Mesenchymal stem cell (in vitro differentiated cells and primary cell): ENCODE results near the gene TOGARAM2.
A peak's percentile ranks its signal among the peaks of the same experiment; 100 is the strongest.
"Not testable (repeated sequence)": the region's sequence is repeated elsewhere in the genome, so short reads cannot be mapped to it uniquely, and the experiment has no call there.

Experiments used
- DNase-seq: peaks from one replicate; pipeline ENCODE4 v3.0.0-alpha.2; 2013
- H2AFZ ChIP-seq: one replicate; pipeline ENCODE4 v1.6.1; 2013; ENCODE audit warnings: low read depth, mild to moderate bottlenecking, control low read depth, inconsistent platforms, low read length, moderate library complexity
- H2AK5ac ChIP-seq: 2 replicates; pipeline ENCODE4 v1.6.1; 2013; ENCODE audit warnings: low read length, moderate library complexity, mild to moderate bottlenecking, inconsistent platforms; ENCODE audit not compliant: severe bottlenecking
- H2BK120ac ChIP-seq: one replicate; pipeline ENCODE4 v1.6.1; 2013; ENCODE audit warnings: low read depth, mild to moderate bottlenecking, inconsistent platforms, low read length, moderate library complexity
- H2BK12ac ChIP-seq, 2 experiments: one replicate each; pipeline ENCODE4 v1.6.1; 2013; ENCODE audit warnings: inconsistent platforms in 2 of 2, low read length in 2 of 2, mild to moderate bottlenecking in 2 of 2, moderate library complexity in 2 of 2, control low read depth in 1 of 2
- H2BK15ac ChIP-seq: one replicate; pipeline ENCODE4 v1.6.1; 2013; ENCODE audit warnings: mild to moderate bottlenecking, low read depth, inconsistent platforms; ENCODE audit not compliant: poor library complexity, severe bottlenecking
- H2BK5ac ChIP-seq: 2 replicates; pipeline ENCODE4 v1.6.1; 2013; ENCODE audit warnings: low read depth, mild to moderate bottlenecking, low read length, control low read depth, inconsistent platforms; ENCODE audit not compliant: poor library complexity, severe bottlenecking
- H3K14ac ChIP-seq, 2 experiments: one replicate each; pipeline ENCODE4 v1.6.1; 2013; ENCODE audit warnings: inconsistent platforms in 2 of 2, low read length in 2 of 2, control low read depth in 1 of 2, mild to moderate bottlenecking in 1 of 2, moderate library complexity in 1 of 2
- H3K18ac ChIP-seq, 2 experiments: one replicate each; pipeline ENCODE4 v1.6.1; 2013; ENCODE audit warnings: inconsistent platforms in 2 of 2, low read length in 2 of 2, control low read depth in 1 of 2, low read depth in 1 of 2, mild to moderate bottlenecking in 1 of 2
- H3K23ac ChIP-seq, 2 experiments: one replicate each; pipeline ENCODE4 v1.6.1; 2013; ENCODE audit warnings: inconsistent platforms in 2 of 2, low read length in 2 of 2, mild to moderate bottlenecking in 2 of 2, moderate library complexity in 2 of 2, control low read depth in 1 of 2
- H3K27ac ChIP-seq: 2 replicates; pipeline ENCODE4 v1.5.1; 2013; ENCODE audit warnings: mild to moderate bottlenecking, moderate library complexity, low read length, control low read depth, inconsistent platforms; ENCODE audit not compliant: poor library complexity, severe bottlenecking
- H3K27me3 ChIP-seq, 2 experiments: 2 replicates each; pipeline versions ENCODE4 v1.6.1 to v1.7.0; 2013; ENCODE audit warnings: low read length in 2 of 2, mild to moderate bottlenecking in 2 of 2, moderate library complexity in 2 of 2, control low read depth in 1 of 2, inconsistent platforms in 1 of 2; ENCODE audit not compliant: control insufficient read depth in 1 of 2, insufficient read depth in 1 of 2
- H3K36me3 ChIP-seq, 2 experiments: 2 replicates each; pipeline versions ENCODE4 v1.6.1 to v1.7.0; 2013; ENCODE audit warnings: low read length in 2 of 2, control low read depth in 1 of 2, inconsistent platforms in 1 of 2, low read depth in 1 of 2, mild to moderate bottlenecking in 1 of 2; ENCODE audit not compliant: insufficient read depth in 2 of 2, control insufficient read depth in 1 of 2
- H3K4ac ChIP-seq, 2 experiments: one replicate each; pipeline ENCODE4 v1.6.1; 2013; ENCODE audit warnings: inconsistent platforms in 2 of 2, low read length in 2 of 2, mild to moderate bottlenecking in 2 of 2, moderate library complexity in 2 of 2, control low read depth in 1 of 2, low read depth in 1 of 2
- H3K4me1 ChIP-seq: 2 replicates; pipeline ENCODE4 v1.6.1; 2013; ENCODE audit warnings: low read depth, low read length, control low read depth; ENCODE audit not compliant: control insufficient read depth, insufficient read depth
- H3K4me2 ChIP-seq: 2 replicates; pipeline ENCODE4 v1.6.1; 2013; ENCODE audit warnings: low read length, mild to moderate bottlenecking, inconsistent platforms; ENCODE audit not compliant: poor library complexity, severe bottlenecking
- H3K4me3 ChIP-seq, 2 experiments: 2 replicates each; pipeline versions ENCODE4 v1.5.1 to v1.7.0; 2013; ENCODE audit warnings: low read length in 2 of 2, mild to moderate bottlenecking in 2 of 2, control low read depth in 1 of 2, low read depth in 1 of 2; ENCODE audit not compliant: insufficient read depth in 1 of 2
- H3K79me1 ChIP-seq: replicated peaks from 2 replicates; pipeline ENCODE4 v1.6.1; 2013; ENCODE audit warnings: mild to moderate bottlenecking, control low read depth, low read length, inconsistent platforms; ENCODE audit not compliant: poor library complexity, severe bottlenecking
- H3K9ac ChIP-seq: 2 replicates; pipeline ENCODE4 v1.7.0; 2013; ENCODE audit warnings: mild to moderate bottlenecking, low read length, moderate library complexity
- H3K9me3 ChIP-seq: 2 replicates; pipeline ENCODE4 v1.7.0; 2013; ENCODE audit warnings: mild to moderate bottlenecking, low read length; ENCODE audit not compliant: control insufficient read depth
- H4K8ac ChIP-seq: one replicate; pipeline ENCODE4 v1.6.1; 2013; ENCODE audit warnings: inconsistent platforms, mild to moderate bottlenecking, low read length, moderate library complexity
- H4K91ac ChIP-seq: one replicate; pipeline ENCODE4 v1.6.1; 2013; ENCODE audit warnings: mild to moderate bottlenecking, low read length, inconsistent platforms
- WGBS: methylation state at CpG from one replicate; pipeline ENCODE4 v1.1.7; 2013; ENCODE audit warnings: mixed read lengths; 5-methylcytosine and 5-hydroxymethylcytosine counted together

TOGARAM2 gene

DNA sequence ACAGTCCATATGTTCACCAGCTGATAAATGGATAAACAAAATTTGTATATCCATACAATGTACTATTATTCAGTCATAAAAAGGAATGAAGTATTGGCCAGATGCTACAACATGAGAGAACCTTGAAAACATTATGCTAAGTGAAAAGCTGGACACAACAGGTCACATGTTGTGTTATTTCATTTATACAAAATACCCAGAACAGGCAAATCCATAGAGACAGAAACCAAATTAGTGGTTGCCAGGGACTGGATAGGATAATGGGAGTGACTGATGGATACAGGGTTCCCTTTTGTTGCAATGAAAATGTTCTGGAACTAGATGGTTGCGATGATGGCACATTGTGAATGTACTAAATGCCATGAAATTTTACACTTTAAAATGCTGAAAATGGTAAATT lies 103.5 kb downstream of the TOGARAM2 start:
- Histone ChIP-seq H2AK5ac (no peak overlapping the region), H3K27me3 (no peaks in the 10 kb centered on the region), H3K4ac (no peak overlapping the region), H3K4me2 (no peak overlapping the region), H2BK15ac (no peak overlapping the region), H3K27ac (no peak overlapping the region), H3K79me1 (no peaks in the 10 kb centered on the region), H2AFZ (no peak overlapping the region), H2BK5ac (no peak overlapping the region), H3K14ac (no peak overlapping the region), H3K23ac (no peak overlapping the region), H2BK120ac (no peak overlapping the region), H3K4me3 (no peak overlapping the region), H3K9me3 (peaks cover 4% of the 10 kb centered on the region), H4K8ac (no peak overlapping the region), H3K4me1 (peaks cover 4% of the 10 kb centered on the region), H3K18ac (no peak overlapping the region), H3K36me3 (no peaks in the 10 kb centered on the region), H4K91ac (no peak overlapping the region), H2BK12ac (no peak overlapping the region), H3K9ac (no peak overlapping the region)
- WGBS = no CpG with 5 or more reads among the region's 1 CpG
- no peak for DNase-seq

DNA sequence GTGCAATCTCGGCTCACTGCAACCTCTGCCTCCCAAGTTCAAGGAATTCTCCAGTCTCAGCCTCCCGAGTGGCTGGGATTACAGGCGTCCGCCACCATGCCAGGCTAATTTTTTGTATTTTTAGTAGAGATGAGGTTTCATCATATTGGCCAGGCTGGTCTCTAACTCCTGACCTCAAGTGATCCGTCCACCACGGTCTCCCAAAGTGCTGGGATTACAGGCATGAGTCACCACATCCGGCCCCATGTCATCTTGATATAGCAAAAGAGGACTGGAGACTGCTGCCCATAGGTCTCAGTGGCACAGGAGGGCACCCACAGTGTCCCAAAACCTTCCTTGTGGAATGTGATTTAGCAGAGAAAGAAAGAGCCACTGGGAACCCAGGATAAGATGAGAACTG lies 109.2 kb downstream of the TOGARAM2 start:
- 75% methylated on average over 7 of the region's 7 CpGs for WGBS

DNA sequence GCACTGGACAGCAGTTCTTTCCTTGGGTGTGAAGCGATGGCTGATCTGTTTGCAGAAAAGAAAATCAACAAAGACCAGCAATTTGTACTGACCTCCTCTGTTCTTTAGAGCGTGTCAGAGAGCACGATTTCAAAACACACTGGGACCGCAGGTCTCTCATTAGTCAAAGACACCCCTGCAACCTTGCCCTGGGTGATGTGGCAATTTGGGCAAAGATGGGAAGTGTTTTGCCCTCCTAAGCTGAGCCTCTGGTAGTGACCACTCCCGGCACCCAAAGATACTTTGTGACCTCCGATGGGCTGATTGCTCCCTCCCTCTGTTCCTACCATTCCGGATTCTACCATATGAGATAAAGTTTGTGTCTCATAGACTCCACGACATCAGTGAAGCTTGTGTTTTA lies 115.9 kb downstream of the TOGARAM2 start:
- Histone ChIP-seq H2AK5ac (no peak overlapping the region), H3K79me1 (no peaks in the 10 kb centered on the region), H3K27me3 (peaks cover 0 to 5% of the 10 kb centered on the region in 2 experiments), H3K14ac (no peak overlapping the region), H4K8ac (no peak overlapping the region), H2BK12ac (no peak overlapping the region), H3K4me1 (no peaks in the 10 kb centered on the region), H3K4me3 (no peak overlapping the region), H2AFZ (no peak overlapping the region), H2BK5ac (no peak overlapping the region), H3K4me2 (no peak overlapping the region), H3K27ac (no peak overlapping the region), H3K9ac (no peak overlapping the region), H3K4ac (no peak overlapping the region), H3K36me3 (no peaks in the 10 kb centered on the region), H3K18ac (no peak overlapping the region), H3K9me3 (no peaks in the 10 kb centered on the region), H3K23ac (no peak overlapping the region), H4K91ac (no peak overlapping the region), H2BK15ac (no peak overlapping the region), H2BK120ac (no peak overlapping the region)
- 99% methylated on average over 8 of the region's 8 CpGs for WGBS
- DNase-seq = no peak

More for the DNA sequence above, 109.2 kb downstream of the TOGARAM2 start:
- not testable (repeated sequence) for H3K9ac ChIP-seq, H4K91ac ChIP-seq, H4K8ac ChIP-seq, H3K14ac ChIP-seq, H2AFZ ChIP-seq, H3K4me1 ChIP-seq, H2BK120ac ChIP-seq, H2AK5ac ChIP-seq, H3K36me3 ChIP-seq, H2BK15ac ChIP-seq, H3K27me3 ChIP-seq, H3K79me1 ChIP-seq, H2BK12ac ChIP-seq, H3K9me3 ChIP-seq, H2BK5ac ChIP-seq, H3K4ac ChIP-seq, H3K4me3 ChIP-seq, H3K23ac ChIP-seq, H3K4me2 ChIP-seq, H3K27ac ChIP-seq
- H3K18ac ChIP-seq = peak overlapping the region in 1 of 2 experiments; percentile 21
- DNase-seq = peak; percentile 37

DNA sequence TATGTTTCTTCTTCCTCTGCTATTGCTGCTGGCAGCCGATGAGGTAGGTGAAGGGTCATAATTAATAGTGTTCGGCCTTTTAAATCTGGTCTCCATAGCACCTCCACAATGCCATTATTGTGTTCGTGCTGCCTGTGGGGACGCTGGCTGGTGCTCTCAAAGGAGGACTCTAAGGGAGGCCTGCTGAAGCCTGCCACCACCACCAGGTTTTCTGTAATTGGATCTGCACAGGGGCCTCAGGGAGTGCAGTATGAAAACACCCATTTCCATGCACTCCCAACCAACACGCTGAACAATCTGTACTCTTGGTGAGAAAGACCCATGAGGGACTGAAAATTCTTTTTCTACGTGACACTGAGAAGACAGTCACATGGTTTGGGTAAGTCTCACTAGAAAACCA lies 116.5 kb downstream of the TOGARAM2 start:
- Histone ChIP-seq H3K79me1 (no peaks in the 10 kb centered on the region), H3K27ac (no peak overlapping the region), H3K4ac (no peak overlapping the region), H2BK120ac (no peak overlapping the region), H2BK15ac (no peak overlapping the region), H3K4me3 (no peak overlapping the region), H2AFZ (no peak overlapping the region), H3K14ac (no peak overlapping the region), H3K4me2 (no peak overlapping the region), H3K23ac (no peak overlapping the region), H4K8ac (no peak overlapping the region), H2BK12ac (no peak overlapping the region), H3K18ac (no peak overlapping the region), H3K4me1 (no peaks in the 10 kb centered on the region), H3K9me3 (no peaks in the 10 kb centered on the region), H2BK5ac (no peak overlapping the region), H2AK5ac (no peak overlapping the region), H4K91ac (no peak overlapping the region), H3K36me3 (no peaks in the 10 kb centered on the region), H3K9ac (no peak overlapping the region), H3K27me3 (peaks cover 0 to 5% of the 10 kb centered on the region in 2 experiments)
- 92% methylated on average over 6 of the region's 6 CpGs for WGBS
- DNase-seq = no peak
